Psoas muscle (tissue), 8 donors: ENCODE results near the gene COG3. TPM values are rescaled to one million over a fixed set of nuclear protein-coding genes. Genes with fewer than 3 reads are reported as not detected.

Experiments used
- ATAC-seq, 4 donors: fragments of 200-7000 bp; cut with Tn5 transposase; one replicate each; pipeline ENCODE4 v1.9.1; 2020; ENCODE audit warnings: moderate library complexity in 3 of 4, mild to moderate bottlenecking in 2 of 4
- DNase-seq, 2 donors: peaks; one replicate each; pipeline ENCODE4 v3.0.0-alpha.2; 2020
- H3K27ac ChIP-seq: fragments of 200-600 bp; one replicate; pipeline ENCODE4 v1.8.0; 2022
- H3K27me3 ChIP-seq, 3 donors: fragments of 200-600 bp in 1 of 3; one replicate each; pipeline versions ENCODE4 v1.6.1 to v1.8.0; 2013 to 2022; ENCODE audit warnings: low read length in 2 of 3, mild to moderate bottlenecking in 2 of 3, moderate library complexity in 1 of 3; ENCODE audit not compliant: insufficient read depth in 3 of 3
- H3K36me3 ChIP-seq, 2 donors: fragments of 200-600 bp in 1 of 2; one replicate each; pipeline versions ENCODE4 v1.6.1 to v1.8.0; 2013 to 2022; ENCODE audit warnings: low read depth in 1 of 2, mild to moderate bottlenecking in 1 of 2, moderate library complexity in 1 of 2; ENCODE audit not compliant: insufficient read depth in 1 of 2
- H3K4me1 ChIP-seq: fragments of 200-600 bp; one replicate; pipeline ENCODE4 v1.8.0; 2022
- H3K4me3 ChIP-seq: fragments of 200-600 bp; one replicate; pipeline ENCODE4 v1.8.0; 2022; ENCODE audit warnings: mild to moderate bottlenecking
- H3K9me3 ChIP-seq: fragments of 200-600 bp; one replicate; pipeline ENCODE4 v1.8.0; 2022
- CTCF ChIP-seq: fragments of 200-600 bp; IDR thresholded peaks from one replicate; pipeline ENCODE4 v1.8.0; 2022; ENCODE audit warnings: antibody characterized with exemption
- WGBS, 3 donors: extraction: QIAGEN DNeasy Blood & Tissue Kit; methylation state at CpG; one replicate each; pipeline versions ENCODE4 v1.1.6 to v1.1.7; 2013; 5-methylcytosine and 5-hydroxymethylcytosine counted together
- intact Hi-C, 2 donors: fragments of 100-400 bp; cut with DNase I; formaldehyde crosslinking; loops; one replicate each; pipeline versions ENCODE4 v1.11.0 to v1.14.2; 2022
- polyA plus RNA-seq, 3 donors: library from polyadenylated mRNA; stranded (reverse); fragments of 200-250 nt; gene quantifications; one replicate each; pipeline ENCODE4 v1.2.3, GENCODE V29; 2013
- total RNA-seq, 4 donors: library from RNA; stranded (reverse); fragmentation: NEBNext Ultra II Directional in 2 of 4; extraction: Animal tissue kit (Norgen Biotek cat#: 25700) in 2 of 4; gene quantifications; one replicate each; pipeline versions ENCODE4 v1.2.1 to v1.2.4, GENCODE V29; 2021 to 2023
- donor health status: healthy with polysubstance abuse.
- donor health status: DM: no; HTN: no; CAD: no; lungs with moderate emphysema.
- donor health status: Bipolar disorder and iron deficiency.
- donor health status: healthy.
- donor health status: DM: yes; HTN: yes; CAD: no.
- donor health status: DM: no; HTN: no; CAD: no.
- donor health status: DM: no; HTN: no; CAD: no.
- donor health status: DM: yes; HTN: yes; CAD: no.

COG3 gene
- total and polyA plus RNA-seq, 7 donors = 7.5 to 19.1 (median 13.2) TPM

DNA sequence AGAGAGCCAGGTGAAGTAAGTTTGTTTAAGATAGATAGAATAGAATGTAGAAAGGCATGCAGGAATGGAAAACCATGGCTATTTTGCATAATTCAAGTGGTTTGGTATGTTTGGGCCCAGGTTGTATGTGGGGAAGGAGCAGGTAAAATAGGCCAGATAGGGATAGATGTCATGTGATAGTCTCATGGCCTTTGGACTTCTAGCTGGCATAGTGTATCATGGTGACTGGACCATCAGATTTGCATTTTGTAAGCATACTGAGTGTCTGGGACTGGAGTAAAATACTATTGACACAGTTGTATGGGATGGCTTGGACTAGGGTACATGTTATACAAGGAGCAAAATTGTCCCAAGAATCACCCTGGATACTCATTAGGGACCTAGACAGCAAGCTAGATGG, 38.9 kb downstream of the COG3 start:
- Histone ChIP-seq H3K27me3 (no peaks in the 10 kb centered on the region), H3K4me1 (no peaks in the 10 kb centered on the region), H3K36me3 (peaks cover 13 to 88% of the 10 kb centered on the region in 2 donors), H3K4me3 (no peak overlapping the region), H3K9me3 (no peaks in the 10 kb centered on the region), H3K27ac (no peak overlapping the region)
- no peak for DNase-seq
- intact Hi-C loops = loop anchor here in 1 of 2 donors (10.0 kb wide), 1 partner anchor 651 kb away; no protein-coding TSS in a partner anchor
- TF ChIP-seq CTCF = no peak
- no peak for ATAC-seq

- Histone ChIP-seq H3K9me3 (no peaks in the 10 kb centered on the region), H3K27ac (no peak overlapping the region), H3K27me3 (no peaks in the 10 kb centered on the region), H3K4me1 (no peaks in the 10 kb centered on the region), H3K4me3 (no peak overlapping the region), H3K36me3 (peaks cover 15 to 93% of the 10 kb centered on the region in 2 donors)
- DNase-seq (no peak), ATAC-seq (no peak)
- WGBS, 3 donors = 85 to 93% (median 86%) methylated on average over 6 of the region's 6 CpGs
- intact Hi-C loops = loop anchor here in 1 of 2 donors (10.0 kb wide), 1 partner anchor 648 kb away; no protein-coding TSS in a partner anchor
- no peak for TF ChIP-seq CTCF
Measured at GRCh38 chr13:45506811-45507210, 42.1 kb downstream of the COG3 start.

DNA sequence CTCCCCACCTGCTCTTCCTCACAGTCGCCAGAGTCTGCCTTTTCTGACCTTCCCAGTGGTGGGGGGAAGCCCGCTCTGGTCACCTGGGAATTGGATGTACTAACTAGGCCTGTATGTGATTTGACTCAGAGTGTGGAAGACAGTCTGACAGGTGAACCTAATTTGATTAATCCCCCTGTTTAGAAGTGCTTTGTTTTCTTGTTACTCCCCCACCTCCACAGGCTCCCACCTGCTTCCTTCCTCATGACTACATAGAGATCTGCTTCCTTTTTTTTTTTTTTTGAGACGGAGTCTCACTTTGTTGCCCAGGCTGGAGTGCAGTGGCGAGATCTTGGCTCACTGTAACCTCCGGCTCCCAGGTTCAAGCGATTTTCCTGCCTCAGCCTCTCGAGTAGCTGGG, 44.0 kb downstream of the COG3 start:
- no peaks in the 10 kb centered on the region for H3K27me3 ChIP-seq
- no peak overlapping the region for H3K4me3 ChIP-seq
- 77 to 81% (median 79%) methylated on average over 7 of the region's 7 CpGs for WGBS, 3 donors
- H3K36me3 ChIP-seq = peaks cover 13 to 91% of the 10 kb centered on the region in 2 donors
- TF ChIP-seq CTCF = no peak
- intact Hi-C loops = loop anchor here in 1 of 2 donors (10.0 kb wide), 1 partner anchor 646 kb away; no protein-coding TSS in a partner anchor
- no peaks in the 10 kb centered on the region for H3K9me3 ChIP-seq
- DNase-seq (no peak), ATAC-seq (no peak)
- H3K27ac ChIP-seq = no peak overlapping the region
- H3K4me1 ChIP-seq = no peaks in the 10 kb centered on the region

DNA sequence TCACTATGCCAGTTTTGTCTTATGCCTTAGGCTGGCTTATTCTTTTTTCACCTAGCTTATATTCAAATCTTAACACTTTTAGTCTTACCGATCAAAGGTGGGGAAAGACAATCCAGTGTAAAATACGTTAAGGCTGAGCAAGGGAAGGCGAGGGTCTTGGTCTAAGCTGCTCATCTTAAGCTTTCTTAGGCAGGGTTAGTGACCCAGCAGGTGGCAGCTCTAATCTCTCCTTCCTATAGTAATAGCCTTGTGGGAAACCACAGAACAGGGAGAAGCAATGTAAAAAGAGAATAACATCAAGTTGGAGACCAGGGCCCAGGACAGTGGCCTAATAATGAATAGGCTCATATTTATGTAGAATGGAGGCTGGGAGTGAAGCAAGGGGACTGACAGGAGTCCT, 45.9 kb downstream of the COG3 start:
- no peak overlapping the region for H3K4me3 ChIP-seq
- H3K36me3 ChIP-seq = peaks cover 8 to 91% of the 10 kb centered on the region in 2 donors
- TF ChIP-seq CTCF = no peak
- H3K4me1 ChIP-seq = no peaks in the 10 kb centered on the region
- H3K27ac ChIP-seq = no peak overlapping the region
- 83 to 88% (median 86%) methylated on average over 3 of the region's 3 CpGs for WGBS, 3 donors
- no peaks in the 10 kb centered on the region for H3K27me3 ChIP-seq
- no peak for DNase-seq
- no peaks in the 10 kb centered on the region for H3K9me3 ChIP-seq
- intact Hi-C loops = no loop called here
- ATAC-seq = no peak
